H1 (cell line): Measurements from ENCODE around the gene PROK1. TPM values are rescaled to one million over a fixed set of nuclear protein-coding genes. Genes with fewer than 3 reads are reported as not detected.

ENCODE experiments used
- CTCF ChIA-PET: fragments of 300-600 bp; sonication (Branson Sonifier 250); formaldehyde crosslinking; loops from one replicate; lab custom pipeline; 2021; ENCODE audit not compliant: partially characterized antibody; lab: Charles Lee
- POLR2A ChIA-PET: fragments of 300-600 bp; sonication (Branson Sonifier 250); formaldehyde crosslinking; loops from one replicate; lab custom pipeline; 2021; ENCODE audit warnings: inconsistent platforms; ENCODE audit not compliant: partially characterized antibody; lab: Charles Lee
- DNase-seq, 2 experiments: peaks; one replicate each; pipeline versions ENCODE4 v3.0.0 to v3.0.0-alpha.2; 2010 to 2022; ENCODE audit warnings: low spot score in 2 of 2, low read depth in 1 of 2, mixed read lengths in 1 of 2
- FAIRE-seq: peaks from 2 replicates; lab custom pipeline; 2011; peaks lifted over from hg19 to GRCh38; lab: Jason Lieb, UNC
- H2AFZ ChIP-seq: 2 replicates; pipeline ENCODE4 v1.8.1; 2012; ENCODE audit warnings: low read length, inconsistent platforms
- H2AK5ac ChIP-seq: 2 replicates; pipeline ENCODE4 v1.6.1; 2013; ENCODE audit warnings: low read depth, low read length
- H2BK120ac ChIP-seq: replicated peaks from 2 replicates; pipeline ENCODE3; 2013; ENCODE audit warnings: low read depth, low read length, inconsistent platforms
- H2BK12ac ChIP-seq: 2 replicates; pipeline ENCODE4 v1.6.1; 2013; ENCODE audit warnings: low read depth, low read length
- H2BK15ac ChIP-seq: 2 replicates; pipeline ENCODE4 v1.6.1; 2013; ENCODE audit warnings: low read length
- H2BK20ac ChIP-seq: 2 replicates; pipeline ENCODE4 v1.6.1; 2013; ENCODE audit warnings: low read length
- H2BK5ac ChIP-seq: 2 replicates; pipeline ENCODE4 v1.6.1; 2013; ENCODE audit warnings: low read depth, low read length
- H3K14ac ChIP-seq: 2 replicates; pipeline ENCODE4 v1.6.1; 2013; ENCODE audit warnings: inconsistent platforms; ENCODE audit not compliant: insufficient read length
- H3K18ac ChIP-seq: 2 replicates; pipeline ENCODE4 v1.6.1; 2013; ENCODE audit warnings: low read length; ENCODE audit errors: extremely low read depth
- H3K23ac ChIP-seq: 2 replicates; pipeline ENCODE4 v1.6.1; 2013; ENCODE audit warnings: inconsistent platforms; ENCODE audit not compliant: insufficient read length
- H3K23me2 ChIP-seq: 2 replicates; pipeline ENCODE4 v1.6.1; 2013; ENCODE audit warnings: low read depth, low read length
- H3K27ac ChIP-seq: 2 replicates; pipeline ENCODE4 v1.6.1; 2011; ENCODE audit warnings: low read depth, low read length, inconsistent platforms
- H3K27me3 ChIP-seq, 4 experiments: replicated peaks in 1 of 4; 1 replicate in 1 of 4; 2 replicates in 3 of 4; pipeline versions ENCODE4 v1.6.1 to v1.8.1; 2011 to 2013; ENCODE audit warnings: low read length in 3 of 4, mild to moderate bottlenecking in 3 of 4, inconsistent platforms in 2 of 4, mixed read lengths in 2 of 4, moderate library complexity in 1 of 4; ENCODE audit not compliant: control insufficient read depth in 3 of 4, insufficient read depth in 3 of 4; ENCODE audit errors: extremely low read depth in 1 of 4
- H3K36me3 ChIP-seq, 4 experiments: 2 replicates each; pipeline versions ENCODE4 v1.6.1 to v1.8.1; 2011 to 2013; ENCODE audit warnings: mild to moderate bottlenecking in 4 of 4, low read length in 3 of 4, moderate library complexity in 2 of 4, control low read depth in 1 of 4, inconsistent platforms in 1 of 4; ENCODE audit not compliant: insufficient read depth in 4 of 4, control insufficient read depth in 2 of 4
- H3K4ac ChIP-seq: replicated peaks from 2 replicates; pipeline ENCODE3; 2013; ENCODE audit warnings: low read length, low read depth, mixed read lengths, inconsistent platforms; ENCODE audit not compliant: insufficient read length
- H3K4me1 ChIP-seq, 4 experiments: replicated peaks in 1 of 4; 1 replicate in 1 of 4; 2 replicates in 3 of 4; pipeline versions ENCODE4 v1.6.1 to v1.8.1; 2011 to 2013; ENCODE audit warnings: low read length in 3 of 4, inconsistent platforms in 2 of 4, mixed read lengths in 1 of 4; ENCODE audit not compliant: insufficient read depth in 4 of 4, control insufficient read depth in 3 of 4
- H3K4me2 ChIP-seq, 2 experiments: 2 replicates each; pipeline versions ENCODE4 v1.6.1 to v1.8.1; 2011 to 2013; ENCODE audit warnings: low read depth in 2 of 2, low read length in 2 of 2, control low read depth in 1 of 2, inconsistent platforms in 1 of 2, mild to moderate bottlenecking in 1 of 2; ENCODE audit not compliant: insufficient read depth in 1 of 2
- H3K4me3 ChIP-seq, 4 experiments: fragments of 200-600, 300-600 bp in 1 of 4; sonication (generic), shearing (Covaris generic), sonication (Bioruptor Twin) in 1 of 4; 2 replicates each; pipeline versions ENCODE4 v1.5.1 to v1.8.1; 2011 to 2016; ENCODE audit warnings: low read length in 4 of 4, low read depth in 3 of 4, control low read depth in 2 of 4, inconsistent platforms in 2 of 4, mild to moderate bottlenecking in 2 of 4, mixed read lengths in 1 of 4, moderate library complexity in 1 of 4; ENCODE audit not compliant: insufficient read depth in 2 of 4; ENCODE audit errors: extremely low read depth in 1 of 4
- H3K56ac ChIP-seq: replicated peaks from 2 replicates; pipeline ENCODE3; 2013; ENCODE audit warnings: low read depth, mild to moderate bottlenecking, mixed read lengths, low read length, inconsistent platforms; ENCODE audit not compliant: insufficient read length
- H3K79me1 ChIP-seq: 2 replicates; pipeline ENCODE4 v1.6.1; 2013; ENCODE audit warnings: low read depth, low read length, control low read depth
- H3K79me2 ChIP-seq, 2 experiments: 2 replicates each; pipeline versions ENCODE4 v1.6.1 to v1.8.1; 2012 to 2013; ENCODE audit warnings: low read length in 2 of 2, mild to moderate bottlenecking in 2 of 2, inconsistent platforms in 1 of 2; ENCODE audit not compliant: insufficient read depth in 2 of 2, control insufficient read depth in 1 of 2
- H3K9ac ChIP-seq, 4 experiments: replicated peaks in 1 of 4; 1 replicate in 1 of 4; 2 replicates in 3 of 4; pipeline versions ENCODE4 v1.6.1 to v1.8.1; 2011 to 2013; ENCODE audit warnings: low read depth in 3 of 4, low read length in 3 of 4, control low read depth in 2 of 4, mild to moderate bottlenecking in 2 of 4, moderate library complexity in 2 of 4, inconsistent platforms in 1 of 4; ENCODE audit errors: extremely low read depth in 1 of 4
- H3K9me3 ChIP-seq, 2 experiments: 2 replicates each; pipeline versions ENCODE4 v1.6.1 to v1.8.1; 2012 to 2013; ENCODE audit warnings: mild to moderate bottlenecking in 2 of 2, moderate library complexity in 2 of 2, control low read depth in 1 of 2, inconsistent platforms in 1 of 2, low read depth in 1 of 2, low read length in 1 of 2, mixed read lengths in 1 of 2; ENCODE audit not compliant: insufficient read depth in 2 of 2
- H4K20me1 ChIP-seq, 2 experiments: replicated peaks in 1 of 2; 2 replicates each; pipeline versions ENCODE3 to v1.8.1; 2011 to 2013; ENCODE audit warnings: inconsistent platforms in 2 of 2, low read length in 2 of 2, mild to moderate bottlenecking in 1 of 2; ENCODE audit not compliant: insufficient read depth in 2 of 2, control insufficient read depth in 1 of 2
- H4K5ac ChIP-seq: 2 replicates; pipeline ENCODE4 v1.6.1; 2013; ENCODE audit warnings: low read length, low read depth, mixed read lengths, inconsistent platforms; ENCODE audit not compliant: insufficient read length
- H4K8ac ChIP-seq: 2 replicates; pipeline ENCODE4 v1.8.0; 2013; ENCODE audit warnings: mild to moderate bottlenecking, moderate library complexity, low read length, inconsistent platforms; ENCODE audit not compliant: insufficient read depth; ENCODE audit errors: extremely low read depth
- H4K91ac ChIP-seq: replicated peaks from 2 replicates; pipeline ENCODE3; 2013; ENCODE audit warnings: low read length, mixed read lengths, inconsistent platforms; ENCODE audit not compliant: insufficient read length
- CBX8 ChIP-seq: fragments of 300-800, 300-1000 bp; sonication (generic); IDR thresholded peaks from 2 replicates; pipeline ENCODE4 v1.7.1; 2016; ENCODE audit warnings: low read depth, low read length, borderline replicate concordance
- CTCF ChIP-seq, 3 experiments: IDR thresholded peaks; 1 replicate in 2 of 3; 2 replicates in 1 of 3; pipeline versions ENCODE4 v1.5.1 to v1.6.1; 2011; ENCODE audit warnings: low read length in 3 of 3, mild to moderate bottlenecking in 3 of 3, inconsistent platforms in 2 of 3, low read depth in 1 of 3, moderate library complexity in 1 of 3; ENCODE audit not compliant: insufficient read depth in 1 of 3; ENCODE audit errors: control extremely low read depth in 1 of 3
- JUND ChIP-seq: IDR thresholded peaks from 2 replicates; pipeline ENCODE4 v1.6.1; 2011; ENCODE audit warnings: mild to moderate bottlenecking, improper control_type of control experiment, low read length
- MAFK ChIP-seq: IDR thresholded peaks from 2 replicates; pipeline ENCODE4 v1.6.1; 2012; ENCODE audit warnings: low read depth, mild to moderate bottlenecking, improper control_type of control experiment, low read length
- POLR2A ChIP-seq, 2 experiments: IDR thresholded peaks; 1 replicate in 1 of 2; 2 replicates in 1 of 2; pipeline ENCODE4 v1.6.1; 2011; ENCODE audit warnings: low read depth in 2 of 2, low read length in 2 of 2, mild to moderate bottlenecking in 2 of 2; ENCODE audit errors: control extremely low read depth in 1 of 2
- POU5F1 ChIP-seq: IDR thresholded peaks from 2 replicates; pipeline ENCODE4 v1.6.1; 2011; ENCODE audit warnings: low read depth, mild to moderate bottlenecking, low read length, moderate library complexity
- SAP30 ChIP-seq: fragments of 300-600 bp; sonication (generic); IDR thresholded peaks from 2 replicates; pipeline ENCODE4 v1.7.1; 2012; ENCODE audit warnings: low read length, moderate library complexity, mild to moderate bottlenecking, inconsistent platforms; ENCODE audit not compliant: insufficient read depth, insufficient replicate concordance
- SIN3A ChIP-seq, 2 experiments: IDR thresholded peaks in 1 of 2; conservative IDR thresholded peaks in 1 of 2; 2 replicates each; pipeline ENCODE4 v1.6.1; 2011 to 2012; ENCODE audit warnings: low read length in 2 of 2, improper control_type of control experiment in 1 of 2, low read depth in 1 of 2, mild to moderate bottlenecking in 1 of 2
- SP1 ChIP-seq: IDR thresholded peaks from 2 replicates; pipeline ENCODE4 v1.6.1; 2011; ENCODE audit warnings: low read depth, low read length
- TBP ChIP-seq: IDR thresholded peaks from 2 replicates; pipeline ENCODE4 v1.6.1; 2011; ENCODE audit warnings: low read depth, low read length, improper control_type of control experiment
- WGBS, 2 experiments: shearing (Covaris generic) in 1 of 2; methylation state at CpG; one replicate each; pipeline versions ENCODE4 v1.1.6 to v1.1.7; 2013 to 2015; ENCODE audit warnings: low lambda C conversion rate in 2 of 2, mixed read lengths in 2 of 2, inconsistent platforms in 1 of 2, low coverage in 1 of 2, missing lambda C conversion rate in 1 of 2; ENCODE audit not compliant: insufficient replicate concordance in 2 of 2, insufficient coverage in 1 of 2, insufficient read length in 1 of 2; ENCODE audit errors: extremely low coverage in 1 of 2, missing lambda C conversion rate in 1 of 2; 5-methylcytosine and 5-hydroxymethylcytosine counted together
- polyA plus RNA-seq, 7 experiments: library from polyadenylated mRNA; depleted of rRNA in 3 of 7; stranded (reverse) in 5 of 7; unstranded in 2 of 7; fragments of >200 nt in 5 of 7; fragments of 200-250 nt in 2 of 7; gene quantifications; 1 replicate in 5 of 7; 2 replicates in 1 of 7; 4 replicates in 1 of 7; pipeline versions ENCODE4 v1.2.1 to v1.2.3, GENCODE V29; 2011 to 2013; ENCODE audit warnings: missing spikeins in 2 of 7, mixed read lengths in 2 of 7
- total RNA-seq: library from RNA; stranded (reverse); fragmentation: NEBNext Ultra II Directional; extraction: Animal tissue kit (Norgen Biotek cat#: 25700); gene quantifications from 2 replicates; pipeline ENCODE4 v1.2.1, GENCODE V29; 2021

Gene PROK1
- total and polyA plus RNA-seq, 2 of the 8 experiments (the other 6 are each of a cell fraction or from before 2014, with no cell fraction given): 0.12 TPM; not detected in 1

DNA sequence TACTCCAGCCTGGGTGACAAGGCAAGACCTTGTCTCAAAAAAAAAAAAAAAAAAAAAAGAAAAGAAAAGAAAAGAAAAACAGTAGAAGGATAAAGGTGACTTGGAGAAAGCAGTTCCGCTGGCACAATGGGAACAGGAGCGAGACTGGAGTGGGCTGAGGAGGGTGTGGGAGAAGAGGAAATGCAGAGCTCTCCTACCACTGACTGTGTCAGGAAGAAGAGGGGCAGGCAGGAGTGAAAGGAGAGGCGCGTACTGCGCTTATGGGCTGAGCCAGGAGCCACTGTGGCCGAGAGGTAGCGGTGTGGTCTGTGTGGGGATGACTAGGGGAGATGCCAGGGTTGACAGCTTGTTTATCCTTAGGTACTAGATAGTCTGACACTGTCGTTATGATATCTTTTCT is 6.4 kb upstream of the PROK1 start:
- no peaks in the 10 kb centered on the region for H3K23me2 ChIP-seq
- no peaks in the 10 kb centered on the region for H3K36me3 ChIP-seq
- H4K91ac ChIP-seq: no peak overlapping the region
- H2BK120ac ChIP-seq: no peak overlapping the region
- no peaks in the 10 kb centered on the region for H3K79me2 ChIP-seq
- no peaks in the 10 kb centered on the region; a peak in 2 of 7 replicates for H3K4me1 ChIP-seq
- H3K9me3 ChIP-seq: no peaks in the 10 kb centered on the region
- POLR2A ChIA-PET: no interaction called here
- H3K4me3 ChIP-seq: no peak overlapping the region
- no peaks in the 10 kb centered on the region for H3K27me3 ChIP-seq
- no peak overlapping the region for H2BK5ac ChIP-seq
- H3K4me2 ChIP-seq: no peak overlapping the region
- CTCF ChIA-PET: interaction anchor here (1.2 to 35.1 kb wide), 4 partner anchors 11 to 32 kb away, joined by 3 to 828 read pairs (median 239); partner anchors contain the start of genes LAMTOR5 and PROK1
- H2BK20ac ChIP-seq: no peak overlapping the region
- H3K18ac ChIP-seq: no peak overlapping the region
- no peak overlapping the region for H4K5ac ChIP-seq
- FAIRE-seq (no peak), DNase-seq (no peak)
- H2BK15ac ChIP-seq: no peak overlapping the region
- WGBS, 2 experiments: 81% methylated on average over 8 of the region's 8 CpGs; no CpG with 5 or more reads in 1 of the 2 experiments
- H3K56ac ChIP-seq: no peak overlapping the region
- H3K9ac ChIP-seq: no peak overlapping the region
- no peaks in the 10 kb centered on the region for H4K20me1 ChIP-seq
- no peak overlapping the region for H3K27ac ChIP-seq
- H2BK12ac ChIP-seq: no peak overlapping the region
- H3K14ac ChIP-seq: no peak overlapping the region
- H3K79me1 ChIP-seq: no peaks in the 10 kb centered on the region
- H3K4ac ChIP-seq: no peak overlapping the region
- H2AFZ ChIP-seq: no peak overlapping the region
- H4K8ac ChIP-seq: no peak overlapping the region
- no peak overlapping the region for H3K23ac ChIP-seq
- no peak overlapping the region for H2AK5ac ChIP-seq
- TF ChIP-seq SIN3A (conservative IDR thresholded peaks at IDR 0.05 in 1 of 2, IDR thresholded peaks at IDR 0.05 in 1 of 2; ENCODE audit: low read depth in 1 of 2, low read length in 2 of 2) (no peak), POLR2A (IDR thresholded peaks at IDR 0.05; ENCODE audit: control extremely low read depth in 1 of 2, low read depth in 2 of 2, low read length in 2 of 2) (no peak), CBX8 (no peak), POU5F1 (no peak), MAFK (no peak), JUND (no peak), SAP30 (no peak), SP1 (no peak), TBP (no peak), CTCF (IDR thresholded peaks at IDR 0.05; ENCODE audit: control extremely low read depth in 1 of 3, insufficient read depth in 1 of 3, low read depth in 1 of 3, low read length in 3 of 3) (no peak)
